ENCODE measurements around the gene METTL9. TPM values are rescaled to one million over a fixed set of nuclear protein-coding genes. Genes with fewer than 3 reads are reported as not detected.
"Not testable (repeated sequence)": the region's sequence is repeated elsewhere in the genome, so short reads cannot be mapped to it uniquely, and the experiment has no call there.

Gene METTL9
- total RNA-seq, 2 donors from 2014 or later, result 58.6 to 62.6 TPM

DNA sequence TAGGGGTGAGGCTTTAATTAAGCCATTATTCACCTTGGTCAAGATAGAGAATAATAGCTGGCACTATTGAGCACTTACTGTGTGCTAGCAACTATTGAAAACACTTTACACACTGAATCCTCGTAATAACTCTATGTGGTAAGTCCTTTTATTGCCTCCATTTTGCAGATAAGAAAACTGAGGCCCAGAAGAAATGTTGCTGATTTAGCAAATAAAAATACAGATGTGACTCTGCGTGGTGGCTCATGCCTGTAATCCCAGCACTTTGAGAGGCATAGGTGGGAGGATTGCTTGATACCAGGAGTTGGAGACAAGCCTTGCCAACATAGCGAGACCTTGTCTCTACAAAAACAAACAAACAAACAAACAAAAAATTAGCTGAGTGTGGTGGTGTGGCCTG lies 83.8 kb downstream of the METTL9 start:
- Histone ChIP-seq H3K4me3 (no peak overlapping the region), H3K27ac (no peak overlapping the region), H3K4me1 (no peaks in the 10 kb centered on the region), H3K36me3 (no peaks in the 10 kb centered on the region), H3K27me3 (no peaks in the 10 kb centered on the region), H3K9me3 (no peaks in the 10 kb centered on the region)
- no peak for DNase-seq (ENCODE audit: low spot score)
- TF ChIP-seq, protein P1, sequence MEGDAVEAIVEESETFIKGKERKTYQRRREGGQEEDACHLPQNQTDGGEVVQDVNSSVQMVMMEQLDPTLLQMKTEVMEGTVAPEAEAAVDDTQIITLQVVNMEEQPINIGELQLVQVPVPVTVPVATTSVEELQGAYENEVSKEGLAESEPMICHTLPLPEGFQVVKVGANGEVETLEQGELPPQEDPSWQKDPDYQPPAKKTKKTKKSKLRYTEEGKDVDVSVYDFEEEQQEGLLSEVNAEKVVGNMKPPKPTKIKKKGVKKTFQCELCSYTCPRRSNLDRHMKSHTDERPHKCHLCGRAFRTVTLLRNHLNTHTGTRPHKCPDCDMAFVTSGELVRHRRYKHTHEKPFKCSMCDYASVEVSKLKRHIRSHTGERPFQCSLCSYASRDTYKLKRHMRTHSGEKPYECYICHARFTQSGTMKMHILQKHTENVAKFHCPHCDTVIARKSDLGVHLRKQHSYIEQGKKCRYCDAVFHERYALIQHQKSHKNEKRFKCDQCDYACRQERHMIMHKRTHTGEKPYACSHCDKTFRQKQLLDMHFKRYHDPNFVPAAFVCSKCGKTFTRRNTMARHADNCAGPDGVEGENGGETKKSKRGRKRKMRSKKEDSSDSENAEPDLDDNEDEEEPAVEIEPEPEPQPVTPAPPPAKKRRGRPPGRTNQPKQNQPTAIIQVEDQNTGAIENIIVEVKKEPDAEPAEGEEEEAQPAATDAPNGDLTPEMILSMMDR (IDR thresholded peaks at IDR 0.05), result no peak

DNA sequence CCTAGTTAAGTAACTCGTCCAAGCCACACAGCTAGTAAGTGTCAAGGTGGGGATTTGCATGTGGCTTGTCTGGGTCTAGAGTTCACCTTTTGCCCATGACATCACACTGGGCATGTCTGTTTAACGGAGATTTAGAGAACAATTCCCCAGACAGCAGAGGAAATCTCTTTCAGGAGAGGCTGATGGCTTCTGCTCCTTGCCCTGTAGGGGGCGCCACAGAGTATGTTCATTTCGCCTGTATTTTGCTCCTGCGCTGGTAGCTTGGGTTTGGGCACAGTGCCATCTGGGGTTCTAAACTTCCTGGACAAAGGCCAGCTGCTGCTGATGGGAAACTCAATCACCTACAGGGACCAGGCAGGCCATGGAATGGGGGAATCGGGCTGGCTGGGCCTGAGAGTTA lies 84.8 kb downstream of the METTL9 start:
- H3K4me3 ChIP-seq, result no peak overlapping the region
- no peak overlapping the region for H3K27ac ChIP-seq
- H3K4me1 ChIP-seq, result no peaks in the 10 kb centered on the region
- TF ChIP-seq, protein P1 (IDR thresholded peaks at IDR 0.05), result no peak
- no peaks in the 10 kb centered on the region for H3K27me3 ChIP-seq
- no peaks in the 10 kb centered on the region for H3K9me3 ChIP-seq
- DNase-seq (ENCODE audit: low spot score), result no peak
- H3K36me3 ChIP-seq, result no peaks in the 10 kb centered on the region

DNA sequence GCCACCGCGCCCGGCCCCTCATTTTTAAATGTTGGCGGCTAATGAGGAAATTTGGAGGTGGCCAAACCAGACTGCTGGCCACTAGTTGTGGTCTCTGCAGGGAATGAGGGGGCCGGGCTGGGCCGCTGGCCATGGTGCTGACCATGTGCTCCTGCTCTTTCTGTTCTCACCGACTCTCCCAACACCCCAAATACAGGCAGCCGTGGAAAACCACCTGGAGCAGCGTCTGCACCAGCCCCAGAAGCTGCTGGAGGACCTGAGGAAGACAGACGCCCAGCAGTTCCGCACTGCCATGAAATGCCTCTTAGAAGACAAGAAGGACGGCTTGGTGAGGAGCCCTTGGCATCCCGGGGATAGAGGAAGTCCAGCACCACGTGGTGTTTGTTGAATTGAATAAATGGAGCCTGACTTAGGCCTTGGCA lies 85.7 kb downstream of the METTL9 start:
- Histone ChIP-seq H3K36me3 (no peaks in the 10 kb centered on the region), H3K27me3 (no peaks in the 10 kb centered on the region), H3K4me3 (no peak overlapping the region), H3K27ac (no peak overlapping the region), H3K9me3 (no peaks in the 10 kb centered on the region), H3K4me1 (no peaks in the 10 kb centered on the region)
- TF ChIP-seq, protein P1 (IDR thresholded peaks at IDR 0.05), result no peak
- no peak for DNase-seq (ENCODE audit: low spot score)

DNA sequence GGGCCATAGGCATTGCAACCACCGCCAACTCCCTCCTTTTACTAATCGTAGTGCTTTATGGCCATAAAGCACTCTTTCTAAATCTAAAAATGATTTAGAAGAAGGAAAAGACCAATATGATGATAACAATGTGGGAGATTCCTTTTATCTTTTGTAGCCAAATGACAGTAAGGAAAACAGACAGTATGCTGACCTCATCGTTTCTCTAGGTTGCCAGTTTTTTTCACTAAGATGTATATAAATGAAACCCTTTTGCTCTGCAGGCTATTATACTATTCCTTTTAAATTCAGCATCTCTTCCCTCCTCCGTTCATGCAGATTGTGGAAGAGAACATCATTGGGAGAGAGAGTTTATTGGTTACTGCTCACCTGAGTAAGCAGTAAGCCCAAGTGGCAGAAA lies 89.7 kb downstream of the METTL9 start:
- TF ChIP-seq, protein P1 (IDR thresholded peaks at IDR 0.05), result no peak
- H3K9me3 ChIP-seq, result no peaks in the 10 kb centered on the region
- no peak overlapping the region for H3K27ac ChIP-seq
- H3K4me1 ChIP-seq, result no peaks in the 10 kb centered on the region
- H3K36me3 ChIP-seq, result no peaks in the 10 kb centered on the region
- no peaks in the 10 kb centered on the region for H3K27me3 ChIP-seq
- H3K4me3 ChIP-seq, result no peak overlapping the region
- DNase-seq (ENCODE audit: low spot score), result no peak

DNA sequence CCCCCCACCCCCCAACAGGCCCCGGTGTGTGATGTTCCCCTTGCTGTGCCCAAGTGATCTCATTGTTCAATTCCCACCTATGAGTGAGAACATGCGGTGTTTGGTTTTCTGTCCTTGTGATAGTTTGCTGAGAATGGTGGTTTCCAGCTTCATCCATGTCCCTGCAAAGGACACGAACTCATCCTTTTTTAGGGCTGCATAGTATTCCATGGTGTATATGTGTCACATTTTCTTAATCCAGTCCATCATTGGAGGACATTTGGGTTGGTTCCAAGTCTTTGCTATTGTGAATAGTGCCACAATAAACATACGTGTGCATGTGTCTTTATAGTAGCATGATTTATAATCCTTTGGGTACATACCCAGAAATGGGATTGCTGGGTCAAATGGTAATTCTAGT lies 91.6 kb downstream of the METTL9 start:
- not testable (repeated sequence) for H3K4me1 ChIP-seq; H3K36me3 ChIP-seq; DNase-seq (ENCODE audit: low spot score); H3K4me3 ChIP-seq; H3K27ac ChIP-seq; H3K9me3 ChIP-seq; H3K27me3 ChIP-seq

DNA sequence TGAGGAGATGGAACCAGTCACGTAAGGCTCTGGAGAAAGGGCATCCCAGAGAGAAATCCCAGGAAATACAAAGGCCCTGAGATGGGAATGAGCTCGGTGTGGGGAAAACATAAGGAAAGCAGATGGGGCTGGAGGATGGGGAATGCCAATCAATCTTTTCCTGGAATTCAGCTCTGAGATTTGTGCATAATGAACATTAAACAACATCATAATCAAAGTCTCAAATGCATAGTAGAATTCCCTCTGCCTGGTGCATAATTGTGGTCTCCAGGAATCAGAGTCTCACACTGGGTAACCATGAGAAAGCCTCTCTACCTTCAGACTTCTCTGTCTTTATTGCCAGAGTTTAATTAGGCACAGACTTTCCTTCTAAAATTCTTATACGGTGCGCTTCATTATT lies 95.2 kb downstream of the METTL9 start:
- Histone ChIP-seq H3K27ac (no peak overlapping the region), H3K36me3 (no peaks in the 10 kb centered on the region), H3K4me3 (no peak overlapping the region), H3K9me3 (no peaks in the 10 kb centered on the region), H3K27me3 (no peaks in the 10 kb centered on the region), H3K4me1 (no peaks in the 10 kb centered on the region)
- TF ChIP-seq, protein P1 (IDR thresholded peaks at IDR 0.05), result no peak
- DNase-seq (ENCODE audit: low spot score), result no peak

All from right atrium auricular region (tissue), 2 donors.